Right renal pelvis (tissue), 4 donors: Measurements from ENCODE around the gene SCAPER. TPM values are rescaled to one million over a fixed set of nuclear protein-coding genes. Genes with fewer than 3 reads are reported as not detected.
"Not testable (repeated sequence)": the region's sequence is repeated elsewhere in the genome, so short reads cannot be mapped to it uniquely, and the experiment has no call there.

ENCODE experiments used
- DNase-seq, 4 donors: peaks; one replicate each; pipeline ENCODE4 v3.0.0-alpha.2; 2013; ENCODE audit warnings: low read depth in 4 of 4, low spot score in 3 of 4, missing footprints in 1 of 4
- polyA plus RNA-seq, 4 donors: library from polyadenylated mRNA; unstranded; fragments of 120-200 nt; gene quantifications; one replicate each; pipeline ENCODE4 v1.2.1, GENCODE V29; 2013; ENCODE audit not compliant: insufficient read length in 4 of 4

Gene SCAPER
- polyA plus RNA-seq, 4 donors = 24.9 to 30.0 (median 28.0) TPM

GRCh38 chr15:76298986-76299385 is 606.2 kb downstream of the SCAPER start:
- no peak for DNase-seq

- DNase-seq = not testable (repeated sequence)
Measured at GRCh38 chr15:76297951-76298350, 607.2 kb downstream of the SCAPER start.

Other genes starting within 250 kb of the SCAPER start
- 100 to 1,000 TPM; 217 to 260 (median 257) TPM for gene RCN2, start 26.4 kb upstream of the SCAPER start, polyA plus RNA-seq
- gene PSTPIP1, start 89.8 kb upstream of the SCAPER start, polyA plus RNA-seq = 1 to 10 TPM in 2 of 4 donors, under 1 TPM in 2; 0.69 to 1.2 (median 0.99) TPM
- 100 to 1,000 TPM; 467 to 525 (median 484) TPM for gene TSPAN3, start 165.8 kb upstream of the SCAPER start, polyA plus RNA-seq